IPS DF 6.9 (cell line): ENCODE measurements around the gene MC1R.

ENCODE experiments used
- DNase-seq: peaks from one replicate; pipeline ENCODE4 v3.0.0-alpha.2; 2013; ENCODE audit warnings: low read depth, low spot score
- H3K27ac ChIP-seq: one replicate; pipeline ENCODE4 v1.5.1; 2013; ENCODE audit warnings: low read length, control low read depth
- H3K27me3 ChIP-seq: 2 replicates; pipeline ENCODE4 v1.6.1; 2013; ENCODE audit warnings: mild to moderate bottlenecking, low read length; ENCODE audit not compliant: control insufficient read depth, insufficient read depth
- H3K36me3 ChIP-seq: 2 replicates; pipeline ENCODE4 v1.6.1; 2013; ENCODE audit warnings: low read length; ENCODE audit not compliant: control insufficient read depth, insufficient read depth
- H3K4me1 ChIP-seq: 2 replicates; pipeline ENCODE4 v1.6.1; 2013; ENCODE audit warnings: low read length; ENCODE audit not compliant: control insufficient read depth, insufficient read depth
- H3K4me3 ChIP-seq: 2 replicates; pipeline ENCODE4 v1.5.1; 2013; ENCODE audit warnings: mild to moderate bottlenecking, low read length
- H3K9me3 ChIP-seq: 2 replicates; pipeline ENCODE4 v1.6.1; 2013; ENCODE audit warnings: low read length, inconsistent platforms; ENCODE audit not compliant: control insufficient read depth, insufficient read depth
- WGBS: extraction: QIAGEN DNeasy Blood & Tissue Kit; methylation state at CpG from one replicate; pipeline ENCODE4 v1.1.7; 2013; ENCODE audit warnings: mixed read lengths, missing lambda C conversion rate; ENCODE audit not compliant: insufficient read length, insufficient coverage; 5-methylcytosine and 5-hydroxymethylcytosine counted together

Gene MC1R

DNA sequence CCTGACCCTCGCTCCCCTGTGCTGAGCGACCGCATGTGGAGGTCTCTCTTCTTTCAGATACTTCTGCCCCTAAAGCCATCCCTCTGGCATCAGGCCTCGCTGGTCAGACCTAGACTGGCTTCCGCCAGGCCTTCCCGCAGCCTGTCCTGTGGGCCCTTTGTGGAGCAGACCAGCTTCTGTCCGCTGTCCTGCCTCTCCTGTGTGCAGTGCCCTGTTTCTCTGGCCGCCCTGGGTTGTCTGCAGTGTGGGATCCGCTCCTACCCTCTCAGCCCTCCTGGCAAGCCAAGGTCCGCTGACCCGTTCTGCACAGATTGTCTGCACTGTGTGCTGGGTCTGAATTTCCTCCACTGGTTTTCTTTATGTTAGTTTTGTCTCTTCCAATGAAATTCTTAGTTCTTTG lies 21.5 kb upstream of the MC1R start:
- no peak for DNase-seq
- H3K9me3 ChIP-seq: no peaks in the 10 kb centered on the region
- H3K4me3 ChIP-seq: no peak overlapping the region
- peaks cover 30% of the 10 kb centered on the region for H3K36me3 ChIP-seq
- H3K4me1 ChIP-seq: no peaks in the 10 kb centered on the region
- no peaks in the 10 kb centered on the region for H3K27me3 ChIP-seq
- no CpG with 5 or more reads among the region's 11 CpGs for WGBS
- no peak overlapping the region for H3K27ac ChIP-seq

DNA sequence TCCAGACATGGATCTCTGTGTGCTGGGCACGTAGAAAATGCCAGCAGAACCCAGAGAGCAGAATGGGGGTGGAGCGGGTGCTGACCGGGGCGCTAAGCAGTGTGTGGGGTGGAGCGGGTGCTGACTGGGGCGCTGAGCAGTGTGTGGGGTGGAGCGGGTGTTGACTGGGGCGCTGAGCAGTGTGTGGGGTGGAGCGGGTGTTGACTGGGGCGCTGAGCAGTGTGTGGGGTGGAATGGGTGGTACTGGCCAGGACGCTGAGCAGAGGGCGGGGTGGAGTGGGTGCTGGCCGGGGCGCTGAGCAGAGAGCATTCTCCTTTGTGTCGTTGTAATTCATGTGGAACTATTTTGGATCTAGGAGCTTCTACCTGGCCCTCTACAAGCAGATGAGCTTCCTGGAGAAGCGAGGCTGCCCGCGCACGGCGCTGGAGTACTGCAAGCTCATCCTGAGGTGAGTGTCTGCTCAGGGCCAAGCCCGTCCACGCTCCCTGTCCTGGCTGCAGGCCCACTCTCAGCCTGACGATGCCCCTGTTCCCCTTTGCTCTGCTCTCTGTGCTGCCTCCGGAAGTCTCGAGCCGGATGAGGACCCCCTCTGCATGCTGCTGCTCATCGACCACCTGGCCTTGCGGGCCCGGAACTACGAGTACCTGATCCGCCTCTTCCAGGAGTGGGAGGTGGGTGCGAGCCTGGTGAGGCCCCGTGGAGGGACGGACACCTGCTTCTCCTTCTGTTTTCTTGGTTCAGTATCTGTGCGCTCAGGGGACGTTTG lies 20.3 kb upstream of the MC1R start:
- Histone ChIP-seq H3K27ac (no peak overlapping the region), H3K4me1 (no peaks in the 10 kb centered on the region), H3K9me3 (no peaks in the 10 kb centered on the region), H3K27me3 (no peaks in the 10 kb centered on the region), H3K36me3 (peaks cover 23% of the 10 kb centered on the region), H3K4me3 (no peak overlapping the region)
- DNase-seq: no peak
- WGBS: no CpG with 5 or more reads among the region's 36 CpGs

DNA sequence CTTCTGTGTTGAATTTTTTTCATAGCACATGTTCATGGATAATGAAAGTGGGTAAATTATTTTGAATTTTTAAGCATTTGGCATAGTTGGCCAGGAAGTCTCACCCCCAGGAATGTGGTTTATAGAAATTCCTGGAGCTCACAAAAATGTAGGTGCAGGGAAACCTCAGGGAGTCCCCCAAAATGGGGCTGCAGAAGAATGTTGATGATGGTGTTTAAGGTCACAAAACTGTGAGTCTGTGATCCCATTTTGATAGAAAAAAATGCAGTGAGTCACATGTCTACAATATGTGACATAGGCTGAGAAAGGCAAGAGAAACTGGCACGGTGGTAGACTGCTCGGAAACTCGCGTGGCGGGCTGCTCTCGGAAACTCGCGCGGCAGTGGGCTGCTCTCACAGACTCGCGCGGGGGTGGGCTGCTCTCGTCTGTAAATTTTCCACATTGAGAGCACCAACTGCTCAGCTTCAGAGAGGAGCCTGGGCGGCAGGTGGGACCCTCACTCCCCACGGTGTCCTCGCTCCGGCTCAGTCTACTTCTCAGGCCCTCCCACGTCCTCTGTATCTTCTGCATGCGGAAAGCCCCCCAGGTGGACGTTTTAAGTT lies 18.7 kb upstream of the MC1R start:
- Histone ChIP-seq H3K36me3 (peaks cover 22% of the 10 kb centered on the region), H3K27me3 (no peaks in the 10 kb centered on the region), H3K9me3 (no peaks in the 10 kb centered on the region), H3K27ac (no peak overlapping the region), H3K4me3 (no peak overlapping the region), H3K4me1 (no peaks in the 10 kb centered on the region)
- no peak for DNase-seq
- no CpG with 5 or more reads among the region's 20 CpGs for WGBS

- H3K36me3 ChIP-seq: peaks cover 21% of the 10 kb centered on the region
These were observed 17.8 kb upstream of the MC1R start for GRCh38 chr16:89900885-89901284.

GRCh38 chr16:89902980-89903379 lies 15.7 kb upstream of the MC1R start:
- Histone ChIP-seq H3K27me3 (no peaks in the 10 kb centered on the region), H3K4me1 (no peaks in the 10 kb centered on the region), H3K36me3 (peaks cover 34% of the 10 kb centered on the region), H3K27ac (no peak overlapping the region), H3K4me3 (no peak overlapping the region), H3K9me3 (peaks cover 3% of the 10 kb centered on the region; the same call in 1 of the 2 replicates)
- no CpG with 5 or more reads among the region's 11 CpGs for WGBS
- DNase-seq: no peak

More at GRCh38 chr16:89900885-89901284, 17.8 kb upstream of the MC1R start:
- no peaks in the 10 kb centered on the region for H3K27me3 ChIP-seq
- H3K9me3 ChIP-seq: no peaks in the 10 kb centered on the region
- H3K4me1 ChIP-seq: no peaks in the 10 kb centered on the region
- WGBS: no CpG with 5 or more reads among the region's 17 CpGs
- no peak overlapping the region for H3K27ac ChIP-seq
- no peak overlapping the region for H3K4me3 ChIP-seq
- no peak for DNase-seq

GRCh38 chr16:89903908-89904515 lies 14.7 kb upstream of the MC1R start:
- no peaks in the 10 kb centered on the region for H3K27me3 ChIP-seq
- peaks cover 34% of the 10 kb centered on the region for H3K36me3 ChIP-seq
- H3K27ac ChIP-seq: no peak overlapping the region
- no CpG with 5 or more reads among the region's 19 CpGs for WGBS
- no peak overlapping the region for H3K4me3 ChIP-seq
- DNase-seq: no peak
- H3K4me1 ChIP-seq: no peaks in the 10 kb centered on the region
- peaks cover 3% of the 10 kb centered on the region; the same call in 1 of the 2 replicates for H3K9me3 ChIP-seq

DNA sequence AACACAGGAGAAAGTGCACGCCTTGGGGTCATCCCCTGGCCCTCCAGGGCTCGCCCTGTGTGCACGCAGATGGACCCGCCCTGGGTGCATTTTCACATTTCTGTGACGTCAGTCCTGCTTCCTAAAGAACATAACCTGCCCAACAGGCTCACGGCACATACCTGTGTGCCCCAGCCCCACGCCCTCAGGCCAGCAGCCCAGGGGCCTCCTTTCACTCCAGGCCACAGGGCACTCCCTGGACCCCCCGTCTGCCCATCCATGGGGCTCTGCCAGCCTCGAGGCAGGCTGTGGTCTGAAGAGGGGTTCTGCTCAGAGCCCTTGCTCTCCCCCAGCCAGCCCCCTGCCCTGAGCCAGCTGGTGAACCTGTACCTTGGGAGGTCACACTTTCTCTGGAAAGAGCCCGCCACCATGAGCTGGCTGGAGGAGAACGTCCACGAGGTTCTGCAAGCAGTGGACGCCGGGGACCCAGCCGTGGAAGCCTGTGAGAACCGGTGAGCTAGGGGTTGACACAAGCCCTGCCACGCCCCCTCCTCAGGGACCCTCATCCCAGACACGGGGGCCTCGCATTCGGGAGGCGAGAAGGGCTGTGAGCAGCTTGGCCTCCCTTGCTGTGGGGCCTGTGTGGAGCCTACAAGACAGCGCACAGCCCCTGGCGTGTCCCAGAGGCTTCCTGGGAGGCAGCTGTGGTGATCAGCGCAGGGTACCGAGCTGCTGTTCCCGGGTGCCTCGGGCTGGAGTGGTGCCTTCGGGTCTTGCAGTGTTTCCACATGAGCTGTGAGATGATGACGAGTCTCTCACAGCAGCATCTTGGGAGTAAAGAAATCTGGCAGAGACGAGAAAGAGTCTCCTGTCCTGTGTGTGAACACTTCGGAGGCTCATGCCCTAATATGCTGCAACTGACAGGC lies 13.8 kb upstream of the MC1R start:
- Histone ChIP-seq H3K9me3 (peaks cover 3% of the 10 kb centered on the region; the same call in 1 of the 2 replicates), H3K27me3 (no peaks in the 10 kb centered on the region), H3K4me1 (no peaks in the 10 kb centered on the region), H3K36me3 (peaks cover 34% of the 10 kb centered on the region), H3K27ac (no peak overlapping the region), H3K4me3 (no peak overlapping the region)
- WGBS: no CpG with 5 or more reads among the region's 31 CpGs
- no peak for DNase-seq

DNA sequence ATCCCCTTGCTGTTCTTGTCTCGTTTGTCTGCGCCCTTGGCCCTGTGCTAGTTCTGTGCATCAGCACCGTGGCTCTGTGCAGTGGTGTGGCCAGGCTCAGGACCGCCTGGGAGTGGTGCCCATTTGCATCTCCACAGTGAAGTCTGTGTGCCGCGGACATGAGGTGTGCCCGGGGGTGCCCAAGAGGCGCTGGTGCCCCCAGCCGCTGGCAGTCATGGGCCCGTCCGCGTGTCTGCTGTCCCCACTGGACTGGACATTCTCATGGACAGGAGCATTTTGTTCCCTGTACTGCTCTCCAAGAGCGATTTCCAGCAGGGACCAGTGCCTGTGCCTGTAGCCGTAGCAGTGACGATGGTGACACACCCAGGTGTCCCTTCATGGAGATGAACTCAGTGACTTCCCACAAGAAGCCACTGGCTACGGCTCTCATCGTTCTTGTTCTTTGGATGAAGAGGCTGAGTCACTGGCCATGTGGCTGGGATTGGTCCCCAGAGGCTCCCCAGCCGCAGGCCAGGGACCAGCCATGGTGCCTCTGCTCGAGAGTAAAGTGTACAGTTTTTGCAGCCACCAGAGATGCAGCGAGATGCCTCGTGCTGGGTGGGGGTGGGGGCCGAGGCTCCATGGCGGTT lies 13.0 kb upstream of the MC1R start:
- peaks cover 3% of the 10 kb centered on the region; the same call in 1 of the 2 replicates for H3K9me3 ChIP-seq
- no peak overlapping the region for H3K27ac ChIP-seq
- no peak for DNase-seq
- H3K36me3 ChIP-seq: peaks cover 31% of the 10 kb centered on the region
- H3K4me1 ChIP-seq: no peaks in the 10 kb centered on the region
- H3K4me3 ChIP-seq: no peak overlapping the region
- no CpG with 5 or more reads among the region's 23 CpGs for WGBS
- no peaks in the 10 kb centered on the region for H3K27me3 ChIP-seq

DNA sequence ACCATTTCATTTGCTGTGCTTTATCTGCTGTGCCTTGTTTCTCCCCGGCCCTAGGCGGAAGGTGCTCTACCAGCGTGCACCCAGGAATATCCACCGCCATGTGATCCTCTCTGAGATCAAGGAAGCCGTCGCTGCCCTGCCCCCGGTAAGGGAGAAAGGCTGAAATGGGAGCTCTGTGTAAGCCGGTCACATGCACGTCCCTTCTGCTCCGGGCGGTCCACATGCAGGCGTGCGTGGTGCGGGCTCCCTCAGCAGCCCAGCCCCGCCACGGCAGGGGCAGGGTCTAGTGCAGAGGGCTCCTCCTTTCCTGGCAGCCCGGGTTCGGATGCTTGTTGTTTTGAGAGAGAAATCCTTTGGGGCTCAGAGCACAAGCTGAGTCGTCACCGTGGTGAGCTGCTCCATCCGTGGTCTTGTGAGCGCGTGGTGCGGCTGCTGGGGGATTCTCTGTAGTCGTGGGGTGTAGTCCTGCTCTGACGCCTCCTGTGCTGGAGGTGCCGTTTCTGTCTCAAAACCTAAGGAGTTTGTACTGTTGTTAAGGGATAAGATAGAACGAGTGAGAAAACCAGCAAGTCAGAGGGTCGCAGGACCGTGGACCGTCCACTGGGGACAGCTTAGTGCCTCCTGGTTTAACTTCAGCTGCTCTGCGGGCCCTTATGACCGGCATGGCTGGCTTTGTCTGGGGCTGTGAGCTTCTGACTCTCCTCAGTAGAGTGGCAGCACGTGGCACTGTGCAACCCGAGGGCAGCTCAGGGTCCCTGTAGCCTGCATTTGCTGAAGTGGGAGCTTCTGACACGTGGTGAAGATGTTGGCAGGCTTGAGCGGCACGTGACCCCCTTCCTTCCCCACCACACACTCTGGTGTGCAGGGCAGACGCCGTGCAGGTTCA lies 12.3 kb upstream of the MC1R start:
- H3K4me1 ChIP-seq: no peaks in the 10 kb centered on the region
- H3K4me3 ChIP-seq: no peak overlapping the region; the same call in 1 of the 2 replicates
- H3K27me3 ChIP-seq: no peaks in the 10 kb centered on the region
- no peak overlapping the region for H3K27ac ChIP-seq
- no peak for DNase-seq
- no CpG with 5 or more reads among the region's 40 CpGs for WGBS
- peaks cover 3% of the 10 kb centered on the region; the same call in 1 of the 2 replicates for H3K9me3 ChIP-seq
- peaks cover 33% of the 10 kb centered on the region for H3K36me3 ChIP-seq
